GM10248 (cell line): ENCODE results near the gene DLG2.

Experiments
- CTCF ChIA-PET: fragments of 300-600 bp; sonication (Branson Sonifier 250); formaldehyde crosslinking; extraction: SDS; loops from one replicate; lab custom pipeline; 2021; ENCODE audit warnings: antibody characterized with exemption; lab: Yijun Ruan, JAX
- POLR2A ChIA-PET: fragments of 350-650 bp; sonication (Branson Sonifier 250); formaldehyde crosslinking; extraction: SDS; loops from one replicate; lab custom pipeline; 2020; ENCODE audit warnings: antibody characterized with exemption; lab: Yijun Ruan, JAX
- DNase-seq: peaks from one replicate; pipeline ENCODE4 v3.0.0; 2012; ENCODE audit errors: extremely low spot score
- TF ChIP-seq, protein P1 (sequence below): IDR thresholded peaks from 2 replicates; pipeline ENCODE4 v1.5.1; 2012; ENCODE audit warnings: mild to moderate bottlenecking, low read depth; ENCODE audit errors: extremely low read depth, missing control alignments, control extremely low read depth

The DLG2 gene

DNA sequence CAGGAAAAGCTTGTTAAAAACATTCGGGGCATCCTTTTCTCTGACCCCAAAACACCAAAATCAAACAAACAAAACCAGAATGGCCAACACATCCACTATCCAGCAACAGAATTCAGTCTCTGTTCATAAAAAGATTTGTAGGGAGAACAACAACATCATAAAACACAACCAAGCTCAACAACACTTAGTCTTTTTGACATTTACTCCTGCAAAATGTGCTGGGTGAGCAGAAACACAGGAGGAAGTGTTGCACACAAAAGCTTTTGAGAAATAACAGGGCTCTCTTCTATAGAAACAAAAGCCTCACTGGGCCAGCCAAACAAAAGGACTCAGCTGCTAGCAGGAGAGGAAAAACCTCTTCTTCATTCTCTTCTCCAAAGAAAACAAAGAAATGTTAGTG lies 1604.9 kb downstream of the DLG2 start:
- DNase-seq: no peak
- ChIA-PET CTCF (no interaction called here), POLR2A (no interaction called here)
- TF ChIP-seq, protein P1, sequence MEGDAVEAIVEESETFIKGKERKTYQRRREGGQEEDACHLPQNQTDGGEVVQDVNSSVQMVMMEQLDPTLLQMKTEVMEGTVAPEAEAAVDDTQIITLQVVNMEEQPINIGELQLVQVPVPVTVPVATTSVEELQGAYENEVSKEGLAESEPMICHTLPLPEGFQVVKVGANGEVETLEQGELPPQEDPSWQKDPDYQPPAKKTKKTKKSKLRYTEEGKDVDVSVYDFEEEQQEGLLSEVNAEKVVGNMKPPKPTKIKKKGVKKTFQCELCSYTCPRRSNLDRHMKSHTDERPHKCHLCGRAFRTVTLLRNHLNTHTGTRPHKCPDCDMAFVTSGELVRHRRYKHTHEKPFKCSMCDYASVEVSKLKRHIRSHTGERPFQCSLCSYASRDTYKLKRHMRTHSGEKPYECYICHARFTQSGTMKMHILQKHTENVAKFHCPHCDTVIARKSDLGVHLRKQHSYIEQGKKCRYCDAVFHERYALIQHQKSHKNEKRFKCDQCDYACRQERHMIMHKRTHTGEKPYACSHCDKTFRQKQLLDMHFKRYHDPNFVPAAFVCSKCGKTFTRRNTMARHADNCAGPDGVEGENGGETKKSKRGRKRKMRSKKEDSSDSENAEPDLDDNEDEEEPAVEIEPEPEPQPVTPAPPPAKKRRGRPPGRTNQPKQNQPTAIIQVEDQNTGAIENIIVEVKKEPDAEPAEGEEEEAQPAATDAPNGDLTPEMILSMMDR: no peak

DNA sequence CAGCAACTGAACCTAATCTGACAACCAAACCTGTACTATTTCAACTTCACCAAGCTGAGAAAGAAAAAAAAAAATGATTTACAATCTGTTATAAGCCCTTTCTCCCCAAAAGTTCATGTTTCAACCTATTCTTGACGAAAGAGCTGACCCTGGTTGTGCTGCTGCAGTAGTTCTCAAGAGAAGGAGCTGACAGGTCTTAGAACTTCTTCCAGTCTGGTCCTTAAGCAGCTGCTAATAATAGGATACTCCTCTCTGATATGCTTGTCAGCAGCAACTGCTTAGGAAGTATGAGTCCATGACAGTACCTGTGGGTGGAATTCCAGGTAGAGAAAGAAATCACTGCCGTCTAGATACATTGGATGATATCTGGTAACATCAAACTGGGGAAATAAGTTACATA lies 1605.9 kb downstream of the DLG2 start:
- DNase-seq: no peak
- TF ChIP-seq, protein P1: no peak
- CTCF ChIA-PET: no interaction called here
- POLR2A ChIA-PET: no interaction called here

DNA sequence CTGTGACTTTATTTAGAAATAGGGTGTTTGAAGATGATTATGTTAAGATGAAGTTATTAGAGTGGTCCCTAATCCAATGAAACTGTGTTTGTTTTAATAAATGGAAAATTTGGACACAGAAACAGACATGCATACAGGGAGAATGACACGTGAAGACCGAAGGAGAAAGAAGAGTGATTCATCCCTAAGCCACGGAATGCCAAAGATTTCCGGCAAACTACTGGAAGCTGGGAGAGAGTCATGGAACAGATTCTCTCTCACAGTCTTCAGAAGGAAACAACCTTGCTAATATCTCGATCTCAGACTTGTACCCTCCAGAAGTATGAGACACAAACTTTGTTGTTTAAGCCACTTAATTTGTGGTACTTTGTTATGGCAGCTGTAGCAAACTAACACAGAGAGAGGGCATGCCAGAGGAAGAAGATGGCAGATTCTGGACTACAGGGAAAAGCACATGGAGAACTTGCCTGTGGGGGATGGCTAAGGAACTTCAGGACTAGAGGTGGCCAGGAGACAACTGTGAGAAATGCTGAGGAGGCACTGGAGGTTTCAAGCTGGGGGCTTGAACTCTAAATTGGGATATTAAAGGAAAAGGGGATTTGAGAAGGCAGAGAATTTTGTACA lies 1607.5 kb downstream of the DLG2 start:
- ChIA-PET CTCF (no interaction called here), POLR2A (no interaction called here)
- no peak for DNase-seq
- TF ChIP-seq, protein P1: no peak

DNA sequence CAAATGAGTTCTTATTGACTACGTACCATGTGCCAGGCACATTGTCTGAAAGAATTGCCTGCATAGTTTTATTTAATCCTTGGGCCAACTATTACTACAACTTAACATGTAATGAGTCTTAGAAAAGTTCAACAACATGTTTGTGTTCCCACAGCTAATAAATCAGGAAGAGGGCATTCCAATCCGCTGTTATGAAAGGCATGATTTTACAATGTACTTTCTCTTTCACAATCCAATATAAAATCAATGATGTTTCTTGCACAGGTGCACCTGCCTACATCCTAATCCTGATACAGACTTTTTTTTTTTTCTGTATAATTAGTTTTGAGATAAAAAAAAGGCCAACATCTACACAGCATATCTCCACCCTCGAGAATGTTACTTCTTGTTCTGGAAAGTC lies 1612.6 kb downstream of the DLG2 start:
- TF ChIP-seq, protein P1: no peak
- ChIA-PET POLR2A (no interaction called here), CTCF (interaction anchor here (1.7 kb wide), 1 partner anchor 18 kb away, joined by 3 read pairs; no protein-coding TSS in a partner anchor)
- DNase-seq: no peak

DNA sequence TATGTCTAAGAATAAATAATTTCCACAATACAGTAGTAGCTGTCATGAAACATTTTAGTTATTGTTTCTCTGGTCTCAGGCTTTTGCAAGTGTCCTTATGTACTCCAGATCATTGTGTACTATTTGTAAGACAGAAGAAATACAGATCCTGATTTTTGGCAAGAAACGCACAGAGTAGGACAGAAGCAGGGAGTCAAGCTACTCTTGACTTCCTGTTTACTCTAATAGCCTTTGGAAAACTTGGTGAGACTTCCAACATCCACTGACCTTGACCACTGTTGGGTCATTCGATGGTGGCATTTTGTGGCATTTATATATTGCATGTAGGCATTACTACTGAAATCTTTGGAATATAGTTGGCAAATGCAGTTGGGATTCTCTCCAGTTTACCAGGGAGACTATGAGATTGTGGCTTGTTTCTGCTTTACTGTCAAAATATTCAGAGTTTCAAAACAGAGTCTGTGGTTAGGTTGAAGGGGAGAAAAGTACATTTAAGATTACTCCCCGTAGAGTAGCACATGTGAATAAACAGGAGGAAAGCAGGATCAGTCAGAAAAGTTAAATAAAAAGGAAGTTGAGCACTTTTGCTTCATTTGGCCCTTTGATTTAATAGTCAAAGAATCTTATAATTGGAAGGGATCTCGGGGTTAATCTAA lies 1614.8 kb downstream of the DLG2 start:
- TF ChIP-seq, protein P1: no peak
- ChIA-PET POLR2A (no interaction called here), CTCF (interaction anchor here (1.1 kb wide), 1 partner anchor 8 kb away, joined by 3 read pairs; no protein-coding TSS in a partner anchor)
- no peak for DNase-seq

DNA sequence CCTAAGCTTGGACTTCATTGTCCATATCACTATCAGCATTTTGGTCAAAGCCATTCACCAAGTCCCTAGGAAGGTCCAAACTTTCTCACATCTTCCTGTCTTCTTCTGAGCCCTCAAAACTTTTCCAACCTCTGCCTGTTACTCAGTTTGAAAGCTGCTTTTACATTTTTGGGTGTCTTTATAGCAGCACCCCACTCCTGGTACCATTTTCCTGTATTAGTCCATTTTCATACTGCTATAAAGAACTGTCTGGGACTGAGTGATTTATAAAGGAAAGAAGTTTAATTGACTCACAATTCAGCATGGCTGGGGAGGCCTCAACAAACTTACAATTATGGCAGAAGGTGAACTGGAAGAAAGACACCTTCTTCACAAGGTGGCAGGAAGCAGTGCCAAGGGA lies 1624.0 kb downstream of the DLG2 start:
- ChIA-PET POLR2A (no interaction called here), CTCF (no interaction called here)
- TF ChIP-seq, protein P1: no peak
- no peak for DNase-seq
